ENCODE measurements around the gene IL25. TPM values are rescaled to one million over a fixed set of nuclear protein-coding genes. Genes with fewer than 3 reads are reported as not detected.
"Not testable (repeated sequence)": the region's sequence is repeated elsewhere in the genome, so short reads cannot be mapped to it uniquely, and the experiment has no call there.

The IL25 gene
- total and polyA plus RNA-seq, 2 experiments from 2014 or later = not detected

DNA sequence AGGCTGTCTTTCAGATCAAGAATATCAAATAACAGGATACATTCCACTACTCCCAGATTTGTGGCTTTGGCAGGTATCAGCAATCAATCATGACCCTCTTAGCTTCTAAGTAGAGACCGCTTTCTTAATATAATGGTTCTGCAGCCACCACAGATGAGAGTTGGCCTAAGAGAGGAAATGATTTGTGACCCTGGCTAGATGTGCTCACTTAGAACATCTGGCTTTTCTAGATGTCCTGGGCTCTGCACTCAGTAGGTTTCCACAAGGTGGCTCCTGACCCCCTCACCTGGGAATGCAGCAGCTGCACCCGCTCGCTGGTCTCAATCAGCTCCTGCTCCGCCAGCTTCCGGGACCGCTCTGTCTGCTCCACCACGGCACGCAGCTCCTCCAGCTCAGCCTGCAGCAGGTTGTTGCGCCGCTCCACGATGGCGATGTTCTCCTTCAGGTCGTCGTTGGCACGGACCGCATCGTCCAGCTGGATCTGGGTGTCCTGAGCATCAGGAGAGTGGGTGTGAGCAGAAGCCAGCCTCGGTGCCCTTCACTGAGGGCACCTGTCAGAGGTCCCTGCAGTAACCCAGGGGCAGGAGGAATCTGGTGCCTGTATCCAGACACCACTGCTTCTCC lies 13.1 kb downstream of the IL25 start:
- no peaks in the 10 kb centered on the region for H3K27me3 ChIP-seq (ENCODE audit: insufficient read depth)
- H3F3A ChIP-seq (replicated peaks; ENCODE audit: low read depth) = no peaks in the 10 kb centered on the region
- DNase-seq (ENCODE audit: low spot score) = peak; percentile 18
- H3K27me3 Mint-ChIP-seq (ENCODE audit: insufficient read depth, low read depth, poor library complexity) = peaks cover 8% of the 10 kb centered on the region
- peak; percentile 65 for ATAC-seq
- H3K4me3 ChIP-seq = no peak overlapping the region
- no peak for TF ChIP-seq STAT1 (IDR thresholded peaks at IDR 0.05; ENCODE audit: unreplicated experiment)
- TF ChIP-seq EZH2phosphoT487 (IDR thresholded peaks at IDR 0.05; ENCODE audit: unreplicated experiment) = no peak
- no peak for TF ChIP-seq EZH2 (IDR thresholded peaks at IDR 0.05; ENCODE audit: low read depth, unreplicated experiment)
- no peak for TF ChIP-seq ZNF331 (CRISPR knock-in tag; IDR thresholded peaks at IDR 0.05; ENCODE audit: low read depth)
- TF ChIP-seq POLR2AphosphoS5 (IDR thresholded peaks at IDR 0.05; ENCODE audit: low read depth) = no peak
- TF ChIP-seq, protein P1, sequence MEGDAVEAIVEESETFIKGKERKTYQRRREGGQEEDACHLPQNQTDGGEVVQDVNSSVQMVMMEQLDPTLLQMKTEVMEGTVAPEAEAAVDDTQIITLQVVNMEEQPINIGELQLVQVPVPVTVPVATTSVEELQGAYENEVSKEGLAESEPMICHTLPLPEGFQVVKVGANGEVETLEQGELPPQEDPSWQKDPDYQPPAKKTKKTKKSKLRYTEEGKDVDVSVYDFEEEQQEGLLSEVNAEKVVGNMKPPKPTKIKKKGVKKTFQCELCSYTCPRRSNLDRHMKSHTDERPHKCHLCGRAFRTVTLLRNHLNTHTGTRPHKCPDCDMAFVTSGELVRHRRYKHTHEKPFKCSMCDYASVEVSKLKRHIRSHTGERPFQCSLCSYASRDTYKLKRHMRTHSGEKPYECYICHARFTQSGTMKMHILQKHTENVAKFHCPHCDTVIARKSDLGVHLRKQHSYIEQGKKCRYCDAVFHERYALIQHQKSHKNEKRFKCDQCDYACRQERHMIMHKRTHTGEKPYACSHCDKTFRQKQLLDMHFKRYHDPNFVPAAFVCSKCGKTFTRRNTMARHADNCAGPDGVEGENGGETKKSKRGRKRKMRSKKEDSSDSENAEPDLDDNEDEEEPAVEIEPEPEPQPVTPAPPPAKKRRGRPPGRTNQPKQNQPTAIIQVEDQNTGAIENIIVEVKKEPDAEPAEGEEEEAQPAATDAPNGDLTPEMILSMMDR (conservative IDR thresholded peaks at IDR 0.05; ENCODE audit: low read depth in 2 of 2) = peak in 1 of 2 experiments; percentile 34; a peak in 2 of 4 replicates
- TF ChIP-seq, protein P2, sequence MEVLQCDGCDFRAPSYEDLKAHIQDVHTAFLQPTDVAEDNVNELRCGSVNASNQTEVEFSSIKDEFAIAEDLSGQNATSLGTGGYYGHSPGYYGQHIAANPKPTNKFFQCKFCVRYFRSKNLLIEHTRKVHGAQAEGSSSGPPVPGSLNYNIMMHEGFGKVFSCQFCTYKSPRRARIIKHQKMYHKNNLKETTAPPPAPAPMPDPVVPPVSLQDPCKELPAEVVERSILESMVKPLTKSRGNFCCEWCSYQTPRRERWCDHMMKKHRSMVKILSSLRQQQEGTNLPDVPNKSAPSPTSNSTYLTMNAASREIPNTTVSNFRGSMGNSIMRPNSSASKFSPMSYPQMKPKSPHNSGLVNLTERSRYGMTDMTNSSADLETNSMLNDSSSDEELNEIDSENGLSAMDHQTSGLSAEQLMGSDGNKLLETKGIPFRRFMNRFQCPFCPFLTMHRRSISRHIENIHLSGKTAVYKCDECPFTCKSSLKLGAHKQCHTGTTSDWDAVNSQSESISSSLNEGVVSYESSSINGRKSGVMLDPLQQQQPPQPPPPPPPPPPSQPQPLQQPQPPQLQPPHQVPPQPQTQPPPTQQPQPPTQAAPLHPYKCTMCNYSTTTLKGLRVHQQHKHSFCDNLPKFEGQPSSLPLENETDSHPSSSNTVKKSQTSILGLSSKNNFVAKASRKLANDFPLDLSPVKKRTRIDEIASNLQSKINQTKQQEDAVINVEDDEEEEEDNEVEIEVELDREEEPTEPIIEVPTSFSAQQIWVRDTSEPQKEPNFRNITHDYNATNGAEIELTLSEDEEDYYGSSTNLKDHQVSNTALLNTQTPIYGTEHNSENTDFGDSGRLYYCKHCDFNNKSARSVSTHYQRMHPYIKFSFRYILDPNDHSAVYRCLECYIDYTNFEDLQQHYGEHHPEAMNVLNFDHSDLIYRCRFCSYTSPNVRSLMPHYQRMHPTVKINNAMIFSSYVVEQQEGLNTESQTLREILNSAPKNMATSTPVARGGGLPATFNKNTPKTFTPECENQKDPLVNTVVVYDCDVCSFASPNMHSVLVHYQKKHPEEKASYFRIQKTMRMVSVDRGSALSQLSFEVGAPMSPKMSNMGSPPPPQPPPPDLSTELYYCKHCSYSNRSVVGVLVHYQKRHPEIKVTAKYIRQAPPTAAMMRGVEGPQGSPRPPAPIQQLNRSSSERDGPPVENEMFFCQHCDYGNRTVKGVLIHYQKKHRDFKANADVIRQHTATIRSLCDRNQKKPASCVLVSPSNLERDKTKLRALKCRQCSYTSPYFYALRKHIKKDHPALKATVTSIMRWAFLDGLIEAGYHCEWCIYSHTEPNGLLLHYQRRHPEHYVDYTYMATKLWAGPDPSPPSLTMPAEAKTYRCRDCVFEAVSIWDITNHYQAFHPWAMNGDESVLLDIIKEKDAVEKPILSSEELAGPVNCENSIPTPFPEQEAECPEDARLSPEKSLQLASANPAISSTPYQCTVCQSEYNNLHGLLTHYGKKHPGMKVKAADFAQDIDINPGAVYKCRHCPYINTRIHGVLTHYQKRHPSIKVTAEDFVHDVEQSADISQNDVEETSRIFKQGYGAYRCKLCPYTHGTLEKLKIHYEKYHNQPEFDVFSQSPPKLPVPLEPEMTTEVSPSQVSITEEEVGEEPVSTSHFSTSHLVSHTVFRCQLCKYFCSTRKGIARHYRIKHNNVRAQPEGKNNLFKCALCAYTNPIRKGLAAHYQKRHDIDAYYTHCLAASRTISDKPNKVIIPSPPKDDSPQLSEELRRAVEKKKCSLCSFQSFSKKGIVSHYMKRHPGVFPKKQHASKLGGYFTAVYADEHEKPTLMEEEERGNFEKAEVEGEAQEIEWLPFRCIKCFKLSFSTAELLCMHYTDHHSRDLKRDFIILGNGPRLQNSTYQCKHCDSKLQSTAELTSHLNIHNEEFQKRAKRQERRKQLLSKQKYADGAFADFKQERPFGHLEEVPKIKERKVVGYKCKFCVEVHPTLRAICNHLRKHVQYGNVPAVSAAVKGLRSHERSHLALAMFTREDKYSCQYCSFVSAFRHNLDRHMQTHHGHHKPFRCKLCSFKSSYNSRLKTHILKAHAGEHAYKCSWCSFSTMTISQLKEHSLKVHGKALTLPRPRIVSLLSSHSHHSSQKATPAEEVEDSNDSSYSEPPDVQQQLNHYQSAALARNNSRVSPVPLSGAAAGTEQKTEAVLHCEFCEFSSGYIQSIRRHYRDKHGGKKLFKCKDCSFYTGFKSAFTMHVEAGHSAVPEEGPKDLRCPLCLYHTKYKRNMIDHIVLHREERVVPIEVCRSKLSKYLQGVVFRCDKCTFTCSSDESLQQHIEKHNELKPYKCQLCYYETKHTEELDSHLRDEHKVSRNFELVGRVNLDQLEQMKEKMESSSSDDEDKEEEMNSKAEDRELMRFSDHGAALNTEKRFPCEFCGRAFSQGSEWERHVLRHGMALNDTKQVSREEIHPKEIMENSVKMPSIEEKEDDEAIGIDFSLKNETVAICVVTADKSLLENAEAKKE (CRISPR knock-in tag; IDR thresholded peaks at IDR 0.05) = no peak
- no peak overlapping the region for H3K4me3 Mint-ChIP-seq
- H3K9me3 Mint-ChIP-seq = no peaks in the 10 kb centered on the region; the same call in 1 of the 3 replicates
- H3K9me2 ChIP-seq (ENCODE audit: insufficient read depth) = peaks cover 4% of the 10 kb centered on the region; the same call in 1 of the 2 replicates
- H4K20me1 ChIP-seq (replicated peaks; ENCODE audit: insufficient read depth) = no peaks in the 10 kb centered on the region
- H3K79me2 ChIP-seq (replicated peaks; ENCODE audit: insufficient read depth) = no peaks in the 10 kb centered on the region
- no peak overlapping the region for H3K27ac ChIP-seq (ENCODE audit: low read depth)
- H3K4me2 ChIP-seq = no peak overlapping the region
- H3K4me1 Mint-ChIP-seq = peaks cover 11% of the 10 kb centered on the region
- H3K36me3 ChIP-seq (ENCODE audit: insufficient read depth) = no peaks in the 10 kb centered on the region
- no peak overlapping the region for H2AFZ ChIP-seq
- H3K4me1 ChIP-seq (ENCODE audit: insufficient read depth) = no peaks in the 10 kb centered on the region; the same call in 1 of the 2 replicates
- H3K36me3 Mint-ChIP-seq (ENCODE audit: low read depth) = no peaks in the 10 kb centered on the region; the same call in 2 of the 3 replicates
- no peak overlapping the region for H3K27ac Mint-ChIP-seq

DNA sequence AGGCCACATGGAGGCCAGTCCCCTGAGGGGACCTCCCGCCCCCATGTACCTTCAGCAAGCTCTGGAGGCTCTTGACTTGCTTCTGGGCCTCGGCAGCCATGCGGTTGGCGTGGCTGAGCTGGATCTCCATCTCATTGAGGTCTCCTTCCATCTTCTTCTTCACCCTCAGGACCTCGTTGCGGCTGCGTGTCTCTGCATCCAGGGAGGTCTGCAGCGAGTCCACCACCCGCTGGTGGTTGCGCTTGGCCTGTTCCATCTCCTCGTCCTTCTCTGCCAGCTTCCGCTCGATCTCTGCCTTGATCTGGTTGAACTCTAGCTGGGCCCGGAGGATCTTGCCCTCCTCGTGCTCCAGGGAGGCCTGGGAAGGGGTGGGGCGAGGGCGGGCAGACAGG lies 13.7 kb downstream of the IL25 start:
- H3K79me2 ChIP-seq (replicated peaks; ENCODE audit: insufficient read depth); H3K27me3 ChIP-seq (ENCODE audit: insufficient read depth); H3K4me1 Mint-ChIP-seq; ATAC-seq; H3K27me3 Mint-ChIP-seq (ENCODE audit: insufficient read depth, low read depth, poor library complexity); H3K9me3 Mint-ChIP-seq; H3K4me2 ChIP-seq; DNase-seq (ENCODE audit: low spot score); H3K36me3 ChIP-seq (ENCODE audit: insufficient read depth); H3F3A ChIP-seq (replicated peaks; ENCODE audit: low read depth); H3K4me3 Mint-ChIP-seq; H4K20me1 ChIP-seq (replicated peaks; ENCODE audit: insufficient read depth); H3K4me3 ChIP-seq; H3K4me1 ChIP-seq (ENCODE audit: insufficient read depth); H3K27ac ChIP-seq (ENCODE audit: low read depth); H3K9me2 ChIP-seq (ENCODE audit: insufficient read depth); H2AFZ ChIP-seq; H3K36me3 Mint-ChIP-seq (ENCODE audit: low read depth); H3K27ac Mint-ChIP-seq: not testable (repeated sequence)

Data from GM23338 (cell line).